Mucosa of rectum (tissue), 2 donors: ENCODE measurements around the gene SCN1A.

Source experiments
- H3K27ac ChIP-seq, 2 donors: one replicate each; pipeline ENCODE4 v1.7.0; 2013; ENCODE audit warnings: inconsistent platforms in 2 of 2, low read depth in 2 of 2, low read length in 2 of 2
- H3K27me3 ChIP-seq, 2 donors: one replicate each; pipeline ENCODE4 v1.7.0; 2013; ENCODE audit warnings: low read length in 2 of 2; ENCODE audit not compliant: control insufficient read depth in 2 of 2, insufficient read depth in 2 of 2
- H3K36me3 ChIP-seq, 2 donors: one replicate each; pipeline ENCODE4 v1.7.0; 2013; ENCODE audit warnings: low read length in 2 of 2; ENCODE audit not compliant: control insufficient read depth in 2 of 2, insufficient read depth in 2 of 2
- H3K4me1 ChIP-seq, 2 donors: one replicate each; pipeline ENCODE4 v1.7.0; 2013; ENCODE audit warnings: low read length in 2 of 2, mild to moderate bottlenecking in 1 of 2; ENCODE audit not compliant: control insufficient read depth in 2 of 2, insufficient read depth in 2 of 2
- H3K4me3 ChIP-seq, 2 donors: one replicate each; pipeline ENCODE4 v1.7.0; 2013; ENCODE audit warnings: low read length in 2 of 2
- H3K9ac ChIP-seq, 2 donors: one replicate each; pipeline ENCODE4 v1.7.0; 2013; ENCODE audit warnings: low read length in 2 of 2, low read depth in 1 of 2, mild to moderate bottlenecking in 1 of 2
- H3K9me3 ChIP-seq, 2 donors: one replicate each; pipeline ENCODE4 v1.7.0; 2013; ENCODE audit warnings: low read length in 2 of 2; ENCODE audit not compliant: control insufficient read depth in 2 of 2
- donor health status: healthy.
- donor health status: Normal muscosa, but diverticular disease.

SCN1A gene

DNA sequence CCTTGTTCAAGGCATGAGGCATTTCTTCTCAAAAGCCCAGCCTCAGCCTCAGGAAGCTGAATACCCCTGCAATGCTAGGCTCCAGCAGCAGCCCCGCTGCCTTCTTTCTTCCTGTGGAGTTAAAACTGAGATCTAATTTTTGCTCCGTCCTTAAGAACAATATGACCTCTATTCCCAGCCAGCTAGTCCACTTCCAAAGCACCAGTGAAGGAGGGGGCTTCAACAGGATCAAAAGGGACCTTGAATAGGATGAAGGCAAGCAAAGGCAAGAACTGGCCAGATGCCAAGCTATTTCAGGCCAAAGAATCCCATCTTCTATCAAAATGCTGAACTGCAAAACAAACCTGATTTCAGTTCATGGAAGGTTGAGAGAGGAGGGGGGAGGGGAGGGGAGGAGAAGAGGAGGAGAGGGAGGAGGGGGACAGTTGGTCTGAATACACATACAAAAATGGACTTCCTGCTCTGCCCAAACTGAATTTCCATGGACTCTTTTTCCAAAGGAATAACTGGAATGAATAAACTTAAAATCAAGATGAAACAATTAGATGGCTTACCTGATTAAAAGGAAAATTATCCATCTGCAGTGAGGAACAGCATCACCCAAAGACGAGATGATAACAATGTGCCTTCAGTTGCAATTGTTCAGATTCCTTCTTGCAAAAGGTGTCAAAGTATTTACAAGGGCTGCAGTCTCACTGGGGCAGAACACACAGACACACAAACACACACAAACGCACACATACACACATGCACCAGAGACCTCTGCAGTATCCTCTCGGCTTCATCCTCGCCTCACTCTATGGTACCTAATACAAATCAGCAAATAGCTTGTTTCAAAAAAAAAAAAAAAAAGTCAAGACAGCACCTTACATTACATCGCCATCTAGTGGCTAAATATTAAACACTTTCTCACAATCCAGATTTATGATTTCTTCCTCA, at the start of gene SCN1A:
TSS of gene SCN1A (minus strand) at position 804 of the 939 bp plus-strand sequence. CDS start 54,399 bp downstream, outside the sequence.
- Histone ChIP-seq H3K9ac (no peak within 1 kb of the TSS), H3K4me1 (no peaks in the 10 kb centered on the region), H3K36me3 (no peaks in the 10 kb centered on the region), H3K9me3 (no peaks in the 10 kb centered on the region), H3K27ac (no peak within 1 kb of the TSS), H3K27me3 (no peaks in the 10 kb centered on the region), H3K4me3 (no peak within 1 kb of the TSS)

DNA sequence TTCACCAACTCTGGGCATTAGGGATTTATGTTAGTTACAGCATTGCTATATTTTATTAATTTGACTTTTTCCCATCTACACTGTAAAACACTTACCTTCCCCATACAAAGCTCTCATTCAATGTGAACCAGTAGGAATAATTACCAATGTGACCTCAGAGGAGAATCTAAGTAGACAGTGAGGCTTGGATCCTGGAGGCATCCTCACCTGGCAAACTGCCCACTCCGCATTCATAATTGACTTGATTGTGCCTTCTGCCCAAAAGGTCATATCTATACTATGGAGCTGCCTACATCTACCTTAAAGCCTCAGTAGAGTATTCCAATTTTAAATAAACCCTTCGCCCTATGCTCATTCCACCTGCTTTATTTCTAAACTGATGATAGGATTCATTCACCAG, 45.4 kb upstream of the SCN1A start:
- H3K4me3 ChIP-seq, result no peak overlapping the region
- no peaks in the 10 kb centered on the region for H3K27me3 ChIP-seq
- H3K27ac ChIP-seq, result no peak overlapping the region
- no peaks in the 10 kb centered on the region for H3K4me1 ChIP-seq
- no peak overlapping the region for H3K9ac ChIP-seq
- no peaks in the 10 kb centered on the region for H3K9me3 ChIP-seq
- no peaks in the 10 kb centered on the region for H3K36me3 ChIP-seq

- Histone ChIP-seq H3K27me3 (no peaks in the 10 kb centered on the region), H3K27ac (no peak overlapping the region)
Observed at GRCh38 chr2:166171216-166171615, 43.4 kb upstream of the SCN1A start.

DNA sequence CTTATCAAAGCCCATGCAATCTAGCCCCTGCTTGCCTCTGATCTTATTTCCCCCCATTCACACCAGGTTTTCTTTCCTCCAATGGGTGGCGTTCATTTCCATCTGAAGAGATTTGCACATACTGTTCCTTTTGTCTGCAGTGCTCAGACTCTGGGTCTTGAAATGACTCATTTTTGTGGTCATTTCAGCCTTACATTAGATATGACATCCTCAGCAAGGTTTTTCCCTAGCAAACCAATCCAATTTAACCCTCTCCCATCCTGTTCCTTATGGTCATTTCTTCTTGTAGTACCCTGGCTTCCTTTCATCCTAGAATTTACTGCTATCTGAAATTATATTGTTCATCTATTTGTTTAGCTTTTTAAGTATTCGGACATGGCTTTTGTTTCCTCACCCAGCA, 42.5 kb upstream of the SCN1A start:
- no peaks in the 10 kb centered on the region for H3K27me3 ChIP-seq
- H3K36me3 ChIP-seq, result no peaks in the 10 kb centered on the region
- H3K9ac ChIP-seq, result no peak overlapping the region
- H3K4me1 ChIP-seq, result no peaks in the 10 kb centered on the region
- H3K9me3 ChIP-seq, result no peaks in the 10 kb centered on the region
- H3K4me3 ChIP-seq, result no peak overlapping the region
- no peak overlapping the region for H3K27ac ChIP-seq

More at GRCh38 chr2:166171216-166171615, 43.4 kb upstream of the SCN1A start:
- H3K4me1 ChIP-seq, result no peaks in the 10 kb centered on the region
- no peaks in the 10 kb centered on the region for H3K9me3 ChIP-seq
- H3K36me3 ChIP-seq, result no peaks in the 10 kb centered on the region
- no peak overlapping the region for H3K4me3 ChIP-seq
- no peak overlapping the region for H3K9ac ChIP-seq

- no peaks in the 10 kb centered on the region for H3K27me3 ChIP-seq
- H3K4me1 ChIP-seq, result no peaks in the 10 kb centered on the region
- no peak overlapping the region for H3K9ac ChIP-seq
Observed at GRCh38 chr2:166167449-166167848, 39.6 kb upstream of the SCN1A start.

DNA sequence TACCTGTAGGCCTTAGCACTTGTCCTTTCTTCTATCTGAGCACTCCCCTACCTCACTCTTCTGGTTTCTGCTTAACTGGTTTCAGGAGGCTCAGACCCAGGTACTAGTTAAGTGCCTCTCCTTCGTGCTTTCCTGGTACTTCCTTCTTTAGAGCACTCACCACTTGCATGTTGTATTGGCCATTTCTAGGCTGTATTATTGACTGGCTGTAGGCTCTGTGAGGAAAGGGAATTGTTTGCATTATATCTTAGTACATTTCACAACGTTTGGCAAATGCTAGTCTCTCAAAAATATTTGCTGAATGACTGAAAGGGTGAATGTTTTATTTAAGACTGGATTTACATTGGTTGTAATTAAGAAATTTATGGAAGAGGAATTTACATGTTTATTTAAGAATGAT, 36.0 kb upstream of the SCN1A start:
- Histone ChIP-seq H3K4me3 (no peak overlapping the region), H3K9me3 (no peaks in the 10 kb centered on the region), H3K4me1 (no peaks in the 10 kb centered on the region), H3K9ac (no peak overlapping the region), H3K36me3 (no peaks in the 10 kb centered on the region), H3K27me3 (no peaks in the 10 kb centered on the region), H3K27ac (no peak overlapping the region)

More at GRCh38 chr2:166167449-166167848, 39.6 kb upstream of the SCN1A start:
- Histone ChIP-seq H3K27ac (no peak overlapping the region), H3K36me3 (no peaks in the 10 kb centered on the region), H3K9me3 (no peaks in the 10 kb centered on the region), H3K4me3 (no peak overlapping the region)

DNA sequence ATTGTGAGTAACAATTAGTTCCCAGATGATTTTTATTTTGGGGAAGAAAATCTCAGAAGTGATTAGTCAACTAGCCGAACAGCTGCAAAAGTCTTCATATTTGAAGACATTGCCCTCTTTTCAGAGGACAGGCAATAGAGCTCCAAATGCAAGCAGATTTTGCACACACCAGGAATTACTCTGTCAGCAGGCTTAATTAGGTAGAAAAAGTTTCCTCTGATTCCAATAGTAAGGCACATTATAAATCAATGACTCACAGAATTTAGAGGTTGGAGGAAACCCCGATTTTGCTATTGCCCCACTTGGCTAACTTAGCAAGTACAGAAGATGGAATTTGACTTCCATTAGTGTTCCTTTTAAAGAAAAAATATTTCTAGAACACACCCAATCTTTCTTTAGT, 30.7 kb upstream of the SCN1A start:
- H3K9ac ChIP-seq, result no peak overlapping the region
- H3K27ac ChIP-seq, result no peak overlapping the region
- H3K36me3 ChIP-seq, result no peaks in the 10 kb centered on the region
- H3K4me3 ChIP-seq, result no peak overlapping the region
- no peaks in the 10 kb centered on the region for H3K27me3 ChIP-seq
- H3K9me3 ChIP-seq, result no peaks in the 10 kb centered on the region
- H3K4me1 ChIP-seq, result no peaks in the 10 kb centered on the region

DNA sequence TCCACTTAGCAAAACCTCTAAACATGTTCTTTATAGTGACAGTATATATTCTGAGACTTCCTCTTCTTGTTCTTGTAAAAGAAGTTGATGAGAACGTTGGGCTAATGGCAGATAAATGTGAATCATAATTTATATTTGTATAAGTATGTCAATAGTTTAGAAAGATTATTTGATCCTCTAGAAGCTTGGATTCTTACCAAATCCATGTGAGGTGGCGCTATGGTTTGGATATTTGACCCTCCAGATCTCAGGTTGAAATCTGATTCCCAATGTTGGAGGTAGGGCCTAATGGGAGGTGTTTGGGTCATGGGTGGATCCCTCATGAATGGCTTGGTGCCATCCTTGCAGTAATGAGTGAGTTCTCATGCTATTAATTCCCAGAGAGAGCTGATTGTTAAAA, 29.8 kb upstream of the SCN1A start:
- Histone ChIP-seq H3K9ac (no peak overlapping the region), H3K9me3 (no peaks in the 10 kb centered on the region), H3K36me3 (no peaks in the 10 kb centered on the region), H3K27ac (no peak overlapping the region), H3K27me3 (no peaks in the 10 kb centered on the region), H3K4me3 (no peak overlapping the region), H3K4me1 (no peaks in the 10 kb centered on the region)

DNA sequence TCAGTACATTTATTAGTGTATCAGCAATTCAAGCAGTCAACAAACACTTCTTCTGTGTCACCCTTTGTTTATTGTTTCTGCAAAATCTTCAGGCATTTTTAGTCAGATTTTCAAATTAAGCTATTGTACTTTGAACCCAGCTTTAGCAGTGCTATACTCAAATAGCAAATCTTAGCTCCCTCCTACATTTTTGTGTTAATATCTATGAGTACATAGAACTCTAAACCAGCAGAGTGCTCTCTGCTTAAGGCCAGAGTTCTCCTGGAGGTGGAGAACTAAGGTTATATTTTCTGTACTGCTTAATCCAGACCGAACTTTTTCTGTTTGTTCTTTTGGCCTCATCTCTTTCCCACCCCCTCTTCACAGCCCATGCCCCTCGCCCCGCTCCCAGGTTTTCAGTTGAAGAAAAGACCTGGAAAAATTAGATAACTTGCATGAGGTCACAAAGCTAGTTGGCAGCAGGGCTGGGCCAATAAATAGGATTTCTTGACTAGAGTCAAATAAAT, 29.2 kb upstream of the SCN1A start:
- no peaks in the 10 kb centered on the region for H3K27me3 ChIP-seq
- H3K36me3 ChIP-seq, result no peaks in the 10 kb centered on the region
- H3K4me1 ChIP-seq, result no peaks in the 10 kb centered on the region
- H3K9ac ChIP-seq, result no peak overlapping the region
- H3K4me3 ChIP-seq, result no peak overlapping the region
- no peak overlapping the region for H3K27ac ChIP-seq
- H3K9me3 ChIP-seq, result no peaks in the 10 kb centered on the region

- H3K9ac ChIP-seq, result no peak overlapping the region
- H3K36me3 ChIP-seq, result no peaks in the 10 kb centered on the region
- H3K27ac ChIP-seq, result no peak overlapping the region
- no peaks in the 10 kb centered on the region for H3K27me3 ChIP-seq
- H3K4me3 ChIP-seq, result no peak overlapping the region
- H3K4me1 ChIP-seq, result no peaks in the 10 kb centered on the region
- H3K9me3 ChIP-seq, result no peaks in the 10 kb centered on the region
Observed at GRCh38 chr2:166155589-166155988, 27.8 kb upstream of the SCN1A start.
